Activated CD4-positive, alpha-beta T cell treated with anti-CD3 and anti-CD28 coated beads, Interleukin-2, amount 50 U/mL, for 24 hours (primary cell): ENCODE measurements around the gene GCH1.

Experiments
- DNase-seq, 2 donors: peaks; one replicate each; pipeline ENCODE4 v3.0.0-alpha.2; 2020; ENCODE audit warnings: low read depth in 1 of 2, low spot score in 1 of 2

GCH1 gene

GRCh38 chr14:54829486-54830224, 73.0 kb downstream of the GCH1 start:
- DNase-seq: no peak

- no peak for DNase-seq
Measured at GRCh38 chr14:54828037-54828436, 74.6 kb downstream of the GCH1 start.

- no peak for DNase-seq
Measured at GRCh38 chr14:54823757-54824549, 78.7 kb downstream of the GCH1 start.

GRCh38 chr14:54822685-54823084, 79.9 kb downstream of the GCH1 start:
- DNase-seq: no peak

GRCh38 chr14:54818201-54819133, 84.2 kb downstream of the GCH1 start:
- DNase-seq: no peak

GRCh38 chr14:54817506-54817905, 85.1 kb downstream of the GCH1 start:
- DNase-seq: no peak

- no peak for DNase-seq
Measured at GRCh38 chr14:54816450-54816849, 86.2 kb downstream of the GCH1 start.

- DNase-seq: no peak
Measured at GRCh38 chr14:54815515-54815914, 87.1 kb downstream of the GCH1 start.

GRCh38 chr14:54815016-54815415, 87.6 kb downstream of the GCH1 start:
- DNase-seq: no peak

- DNase-seq: no peak
Measured at GRCh38 chr14:54814076-54814475, 88.5 kb downstream of the GCH1 start.

- no peak for DNase-seq
Measured at GRCh38 chr14:54813081-54813480, 89.5 kb downstream of the GCH1 start.

- no peak for DNase-seq
Measured at GRCh38 chr14:54812617-54813016, 90.0 kb downstream of the GCH1 start.

GRCh38 chr14:54809767-54810166, 92.9 kb downstream of the GCH1 start:
- no peak for DNase-seq

- DNase-seq: no peak
Measured at GRCh38 chr14:54808326-54809161, 94.1 kb downstream of the GCH1 start.

- no peak for DNase-seq
Measured at GRCh38 chr14:54807881-54808280, 94.7 kb downstream of the GCH1 start.

GRCh38 chr14:54807428-54807827, 95.2 kb downstream of the GCH1 start:
- no peak for DNase-seq

GRCh38 chr14:54806616-54807015, 96.0 kb downstream of the GCH1 start:
- DNase-seq: no peak

GRCh38 chr14:54805445-54806322, 96.9 kb downstream of the GCH1 start:
- peak; percentile 65 to 66 for DNase-seq

GRCh38 chr14:54805070-54805444, 97.6 kb downstream of the GCH1 start:
- DNase-seq: no peak
